H9 (cell line): ENCODE results near the gene SLC25A34. TPM values are rescaled to one million over a fixed set of nuclear protein-coding genes. Genes with fewer than 3 reads are reported as not detected.

Source experiments
- DNase-seq: peaks from one replicate; pipeline ENCODE4 v3.0.0-alpha.2; 2017
- H2AFZ ChIP-seq: one replicate; pipeline ENCODE4 v1.6.1; 2013; ENCODE audit warnings: mild to moderate bottlenecking, low read length, control low read depth, moderate library complexity
- H2AK5ac ChIP-seq: 2 replicates; pipeline ENCODE4 v1.6.1; 2013; ENCODE audit warnings: low read length, control low read depth, mixed read lengths; ENCODE audit not compliant: insufficient read length
- H2BK120ac ChIP-seq: one replicate; pipeline ENCODE4 v1.6.1; 2013; ENCODE audit warnings: low read depth, mild to moderate bottlenecking, low read length, control low read depth, inconsistent platforms; ENCODE audit not compliant: poor library complexity, severe bottlenecking
- H2BK12ac ChIP-seq: 2 replicates; pipeline ENCODE4 v1.6.1; 2013; ENCODE audit warnings: low read length, control low read depth, mixed read lengths, low read depth; ENCODE audit not compliant: insufficient read length
- H2BK15ac ChIP-seq: 2 replicates; pipeline ENCODE4 v1.6.1; 2013; ENCODE audit warnings: low read depth, low read length, control low read depth
- H2BK20ac ChIP-seq: one replicate; pipeline ENCODE4 v1.6.1; 2013; ENCODE audit warnings: low read depth, mild to moderate bottlenecking, low read length, control low read depth, inconsistent platforms; ENCODE audit not compliant: poor library complexity, severe bottlenecking
- H2BK5ac ChIP-seq: 2 replicates; pipeline ENCODE4 v1.6.1; 2013; ENCODE audit warnings: low read length, control low read depth, mixed read lengths; ENCODE audit not compliant: insufficient read length
- H3K14ac ChIP-seq: 2 replicates; pipeline ENCODE4 v1.6.1; 2013; ENCODE audit warnings: low read length, control low read depth; ENCODE audit not compliant: insufficient read depth
- H3K18ac ChIP-seq: 2 replicates; pipeline ENCODE4 v1.6.1; 2013; ENCODE audit warnings: low read depth, mild to moderate bottlenecking, mixed read lengths, low read length, control low read depth; ENCODE audit not compliant: insufficient read length
- H3K23ac ChIP-seq: 2 replicates; pipeline ENCODE4 v1.6.1; 2013; ENCODE audit warnings: low read length, control low read depth, mixed read lengths, low read depth; ENCODE audit not compliant: insufficient read length
- H3K23me2 ChIP-seq: 2 replicates; pipeline ENCODE4 v1.6.1; 2013; ENCODE audit warnings: low read depth, mild to moderate bottlenecking, mixed read lengths, low read length, control low read depth; ENCODE audit not compliant: insufficient read length, poor library complexity, severe bottlenecking
- H3K27ac ChIP-seq: 2 replicates; pipeline ENCODE4 v1.5.1; 2013; ENCODE audit warnings: low read length, control low read depth, mixed read lengths, low read depth; ENCODE audit not compliant: insufficient read length
- H3K27me3 ChIP-seq: 2 replicates; pipeline ENCODE4 v1.6.1; 2013; ENCODE audit warnings: low read length, control low read depth, inconsistent platforms; ENCODE audit not compliant: insufficient read depth
- H3K4ac ChIP-seq: 2 replicates; pipeline ENCODE4 v1.6.1; 2013; ENCODE audit warnings: low read depth, mild to moderate bottlenecking, control low read depth, inconsistent platforms, low read length, moderate library complexity
- H3K4me1 ChIP-seq: 2 replicates; pipeline ENCODE4 v1.6.1; 2013; ENCODE audit warnings: low read length, control low read depth, inconsistent platforms; ENCODE audit not compliant: insufficient read depth
- H3K4me2 ChIP-seq: 2 replicates; pipeline ENCODE4 v1.6.1; 2013; ENCODE audit warnings: low read length, control low read depth, mixed read lengths; ENCODE audit not compliant: insufficient read length, insufficient read depth
- H3K56ac ChIP-seq: 2 replicates; pipeline ENCODE4 v1.6.1; 2013; ENCODE audit warnings: low read depth, mild to moderate bottlenecking, mixed read lengths, low read length, control low read depth; ENCODE audit not compliant: insufficient read length
- H3K79me1 ChIP-seq: 2 replicates; pipeline ENCODE4 v1.6.1; 2013; ENCODE audit warnings: low read depth, mild to moderate bottlenecking, moderate library complexity, low read length, control low read depth, inconsistent platforms; ENCODE audit not compliant: insufficient read depth, poor library complexity, severe bottlenecking
- H3K79me2 ChIP-seq: 2 replicates; pipeline ENCODE4 v1.6.1; 2013; ENCODE audit warnings: low read length, control low read depth, inconsistent platforms; ENCODE audit not compliant: insufficient read depth
- H3K9ac ChIP-seq: 2 replicates; pipeline ENCODE4 v1.6.1; 2013; ENCODE audit warnings: low read length, control low read depth, mixed read lengths; ENCODE audit not compliant: insufficient read length; ENCODE audit errors: extremely low read depth
- H3K9me3 ChIP-seq: one replicate; pipeline ENCODE4 v1.6.1; 2013; ENCODE audit warnings: low read depth, low read length, inconsistent platforms; ENCODE audit not compliant: control insufficient read depth
- H3T11ph ChIP-seq: one replicate; pipeline ENCODE4 v1.6.1; 2013; ENCODE audit warnings: mild to moderate bottlenecking, low read length, control low read depth, inconsistent platforms
- H4K20me1 ChIP-seq: one replicate; pipeline ENCODE4 v1.6.1; 2013; ENCODE audit not compliant: control insufficient read depth, insufficient read length, insufficient read depth
- H4K5ac ChIP-seq: 2 replicates; pipeline ENCODE4 v1.6.1; 2013; ENCODE audit warnings: low read depth, mild to moderate bottlenecking, mixed read lengths, low read length, control low read depth; ENCODE audit not compliant: insufficient read length
- H4K8ac ChIP-seq: replicated peaks from 2 replicates; pipeline ENCODE4 v1.6.1; 2013; ENCODE audit warnings: low read length, control low read depth, mixed read lengths, low read depth; ENCODE audit not compliant: insufficient read length
- H4K91ac ChIP-seq: 2 replicates; pipeline ENCODE4 v1.6.1; 2013; ENCODE audit warnings: low read depth, mild to moderate bottlenecking, moderate library complexity, mixed read lengths, low read length, control low read depth; ENCODE audit not compliant: insufficient read length
- H3K27ac Mint-ChIP-seq, 3 experiments: 2 replicates in 2 of 3; 3 replicates in 1 of 3; pipeline ENCODE4 v1.8.0; 2020 to 2021; ENCODE audit warnings: mixed read lengths in 3 of 3, mild to moderate bottlenecking in 1 of 3, moderate library complexity in 1 of 3
- H3K27me3 Mint-ChIP-seq: 2 replicates; pipeline ENCODE4 v1.8.0; 2021; ENCODE audit warnings: low read depth, mild to moderate bottlenecking, moderate library complexity, mixed read lengths
- H3K36me3 Mint-ChIP-seq, 3 experiments: 2 replicates in 2 of 3; 3 replicates in 1 of 3; pipeline ENCODE4 v1.8.0; 2020 to 2021; ENCODE audit warnings: low read depth in 3 of 3, mixed read lengths in 3 of 3; ENCODE audit not compliant: insufficient read depth in 1 of 3
- H3K4me1 Mint-ChIP-seq, 2 experiments: 2 replicates each; pipeline ENCODE4 v1.8.0; 2020; ENCODE audit warnings: mixed read lengths in 2 of 2
- H3K4me3 Mint-ChIP-seq, 2 experiments: 2 replicates in 1 of 2; 3 replicates in 1 of 2; pipeline ENCODE4 v1.8.0; 2020 to 2021; ENCODE audit warnings: mild to moderate bottlenecking in 2 of 2, mixed read lengths in 2 of 2, moderate library complexity in 1 of 2
- H3K9me3 Mint-ChIP-seq, 2 experiments: 2 replicates in 1 of 2; 3 replicates in 1 of 2; pipeline ENCODE4 v1.8.0; 2020; ENCODE audit warnings: mild to moderate bottlenecking in 2 of 2, mixed read lengths in 2 of 2, moderate library complexity in 1 of 2
- CTCF ChIP-seq: fragments of 200-600 bp; sonication (generic); conservative IDR thresholded peaks from 3 replicates; pipeline ENCODE4 v1.8.0; 2021; ENCODE audit warnings: antibody characterized with exemption, mild to moderate bottlenecking
- WGBS: extraction: QIAGEN DNeasy Blood & Tissue Kit; methylation state at CpG from one replicate; pipeline ENCODE4 v1.1.7; 2013; ENCODE audit warnings: missing lambda C conversion rate, low lambda C conversion rate, mixed read lengths; ENCODE audit not compliant: insufficient read length; ENCODE audit errors: extremely low coverage; 5-methylcytosine and 5-hydroxymethylcytosine counted together
- total RNA-seq: library from RNA; stranded (reverse); gene quantifications from 2 replicates; pipeline ENCODE4 v1.2.1, GENCODE V29; 2021

Gene SLC25A34
- total RNA-seq, 1 experiment from 2014 or later: 1.5 TPM

- Mint-ChIP-seq H3K27ac (peak overlapping the region in 2 of 3 experiments; percentile 29 to 37; a peak in 2 of 7 replicates), H3K9me3 (no peaks in the 10 kb centered on the region), H3K4me3 (no peak overlapping the region), H3K36me3 (peaks cover 17 to 54% (median 42%) of the 10 kb centered on the region in 3 experiments), H3K4me1 (0 out of 4 replicates have a peak, but pooled peaks cover 0 to 1% of the 10 kb centered on the region in 2 experiments), H3K27me3 (no peaks in the 10 kb centered on the region)
- Histone ChIP-seq H3T11ph (no peak overlapping the region), H4K20me1 (no peaks in the 10 kb centered on the region), H3K27me3 (no peaks in the 10 kb centered on the region), H2BK5ac (no peak overlapping the region), H4K91ac (no peak overlapping the region), H2BK15ac (no peak overlapping the region), H3K27ac (no peak overlapping the region), H3K4me1 (no peaks in the 10 kb centered on the region), H2AFZ (no peak overlapping the region), H3K79me1 (peaks cover 3% of the 10 kb centered on the region), H2BK20ac (no peak overlapping the region), H2AK5ac (no peak overlapping the region), H4K8ac (no peak overlapping the region), H3K9me3 (no peaks in the 10 kb centered on the region), H3K4ac (no peak overlapping the region), H3K79me2 (no peaks in the 10 kb centered on the region), H3K14ac (no peak overlapping the region), H3K23me2 (no peaks in the 10 kb centered on the region), H2BK120ac (no peak overlapping the region), H3K9ac (no peak overlapping the region), H3K18ac (no peak overlapping the region), H3K23ac (no peak overlapping the region), H4K5ac (no peak overlapping the region), H3K4me2 (no peak overlapping the region), H3K56ac (no peak overlapping the region), H2BK12ac (no peak overlapping the region)
- no peak; the same call in 2 of the 3 replicates for TF ChIP-seq CTCF
- DNase-seq: no peak
- WGBS: no CpG with 5 or more reads among the region's 12 CpGs
These were observed 16.5 kb upstream of the SLC25A34 start for GRCh38 chr1:15719381-15720120.
